NCI-H524 treated with DMSO at 0.1 percent for 48 hours (cell line): ENCODE results near the gene HIPK1.

ENCODE experiments used
- DNase-seq: peaks from one replicate; lab custom pipeline; 2025; lab: John Stamatoyannopoulos, UW

Gene HIPK1

DNA sequence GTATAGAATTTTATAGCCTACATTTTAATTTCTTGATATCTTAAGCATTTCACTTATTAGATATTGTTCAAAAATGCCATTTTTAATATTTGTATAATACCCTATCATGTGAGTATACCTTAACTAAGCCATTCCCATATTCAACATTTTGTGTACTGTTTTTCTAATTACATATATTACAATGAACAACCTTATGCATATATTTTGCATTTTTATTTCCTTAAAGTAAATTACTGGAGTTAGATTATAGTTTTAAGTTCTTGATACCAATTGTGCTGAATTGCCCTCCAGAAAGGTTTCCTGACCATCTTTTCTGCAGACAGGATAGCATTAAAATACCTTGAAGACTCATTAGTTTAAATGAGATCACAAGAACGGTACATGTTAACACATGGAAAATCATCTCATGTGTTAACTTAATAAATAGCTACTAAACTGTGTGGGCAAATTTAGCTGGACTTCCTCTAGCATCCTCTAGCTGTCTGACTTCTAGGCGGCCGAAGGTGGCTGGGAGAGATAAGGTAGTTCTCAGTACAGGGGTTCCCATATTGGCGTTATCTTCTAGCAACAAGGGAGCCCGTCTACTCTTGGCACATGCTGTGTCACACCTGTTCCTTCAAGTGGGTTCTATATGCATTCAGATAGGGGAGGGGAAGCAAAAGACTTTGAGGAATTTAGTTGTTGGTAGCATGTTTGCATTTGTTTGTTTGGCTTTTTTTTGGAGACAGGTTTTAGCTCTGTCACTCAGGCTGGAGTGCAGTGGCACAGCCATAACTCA, 15.0 kb upstream of the HIPK1 start:
- no peak for DNase-seq

GRCh38 chr1:113916974-113917373, 12.2 kb upstream of the HIPK1 start:
- DNase-seq = no peak

GRCh38 chr1:113917400-113918082, 11.6 kb upstream of the HIPK1 start:
- DNase-seq = no peak

DNA sequence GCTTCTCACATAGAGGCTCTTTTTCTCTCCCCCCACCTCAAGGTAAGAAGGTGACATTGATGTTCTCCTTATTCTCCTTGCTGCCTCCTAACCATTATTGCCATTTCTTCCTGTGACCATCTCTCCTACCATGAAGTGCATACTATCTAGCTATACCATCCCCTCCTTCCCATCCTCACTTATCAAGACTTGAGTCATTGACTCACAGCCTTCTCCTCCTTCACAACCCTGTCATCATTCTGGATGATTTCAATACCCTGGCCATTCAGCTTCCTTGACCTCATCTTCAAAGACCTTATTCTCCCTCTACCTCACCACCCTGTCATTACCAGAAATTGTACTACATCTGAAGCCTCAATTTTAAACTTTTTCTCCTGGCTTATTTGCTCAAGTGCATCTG, 10.9 kb upstream of the HIPK1 start:
- DNase-seq = no peak

GRCh38 chr1:113922957-113923356, 6.2 kb upstream of the HIPK1 start:
- no peak for DNase-seq

- no peak for DNase-seq
Observed at GRCh38 chr1:113924473-113924872, 4.7 kb upstream of the HIPK1 start.

GRCh38 chr1:113928187-113928930, 765 bp upstream of the HIPK1 start:
- no peak for DNase-seq

GRCh38 chr1:113929750-113930498, 800 bp downstream of the HIPK1 start:
- DNase-seq = no peak

GRCh38 chr1:113930499-113931161, 1.5 kb downstream of the HIPK1 start:
- DNase-seq = no peak

DNA sequence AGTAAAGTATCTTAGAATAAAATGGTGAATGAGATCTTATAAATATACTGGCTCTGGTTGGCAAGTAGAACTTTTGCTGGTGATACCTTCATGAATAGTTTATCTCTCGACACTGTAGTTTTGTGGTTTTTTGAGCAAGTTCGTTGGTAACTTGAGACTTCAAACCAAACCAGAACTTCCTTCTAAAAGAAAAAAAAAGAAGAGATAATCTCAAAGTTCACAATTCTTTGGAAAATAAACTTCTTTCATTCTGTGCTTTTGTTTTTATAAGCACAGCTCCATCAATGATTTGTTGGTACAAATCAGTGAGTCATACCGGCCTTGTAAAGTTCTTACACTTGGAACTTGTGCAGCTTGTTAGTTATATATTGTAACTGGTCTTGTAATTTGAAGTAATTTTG, 2.3 kb downstream of the HIPK1 start:
- no peak for DNase-seq

GRCh38 chr1:113934006-113934405, 4.9 kb downstream of the HIPK1 start:
- DNase-seq = no peak

GRCh38 chr1:113934511-113935055, 5.5 kb downstream of the HIPK1 start:
- DNase-seq = no peak

- DNase-seq = no peak
Observed at GRCh38 chr1:113935176-113935575, 6.1 kb downstream of the HIPK1 start.

- DNase-seq = no peak
Observed at GRCh38 chr1:113935970-113936369, 6.8 kb downstream of the HIPK1 start.

DNA sequence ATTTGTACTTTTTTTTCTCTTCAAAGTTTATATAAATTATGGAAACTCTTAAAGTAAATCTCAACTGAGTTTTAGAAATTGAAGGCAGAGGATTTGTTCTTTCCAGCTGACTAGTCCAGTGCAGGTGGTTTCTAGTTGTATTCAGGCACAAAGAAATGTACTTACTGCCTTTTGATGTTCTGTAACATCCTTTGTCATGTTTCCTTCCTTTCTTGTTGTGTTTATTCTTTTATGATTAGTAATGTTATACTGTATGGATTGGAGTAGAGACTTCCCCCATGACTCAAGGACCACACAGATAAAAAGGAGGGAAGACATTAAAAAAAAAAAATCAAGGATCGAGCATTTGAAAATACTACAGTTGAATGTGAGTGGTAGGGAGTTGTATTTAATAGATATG, 8.0 kb downstream of the HIPK1 start:
- DNase-seq = no peak

GRCh38 chr1:113938192-113938591, 9.1 kb downstream of the HIPK1 start:
- DNase-seq = no peak

DNA sequence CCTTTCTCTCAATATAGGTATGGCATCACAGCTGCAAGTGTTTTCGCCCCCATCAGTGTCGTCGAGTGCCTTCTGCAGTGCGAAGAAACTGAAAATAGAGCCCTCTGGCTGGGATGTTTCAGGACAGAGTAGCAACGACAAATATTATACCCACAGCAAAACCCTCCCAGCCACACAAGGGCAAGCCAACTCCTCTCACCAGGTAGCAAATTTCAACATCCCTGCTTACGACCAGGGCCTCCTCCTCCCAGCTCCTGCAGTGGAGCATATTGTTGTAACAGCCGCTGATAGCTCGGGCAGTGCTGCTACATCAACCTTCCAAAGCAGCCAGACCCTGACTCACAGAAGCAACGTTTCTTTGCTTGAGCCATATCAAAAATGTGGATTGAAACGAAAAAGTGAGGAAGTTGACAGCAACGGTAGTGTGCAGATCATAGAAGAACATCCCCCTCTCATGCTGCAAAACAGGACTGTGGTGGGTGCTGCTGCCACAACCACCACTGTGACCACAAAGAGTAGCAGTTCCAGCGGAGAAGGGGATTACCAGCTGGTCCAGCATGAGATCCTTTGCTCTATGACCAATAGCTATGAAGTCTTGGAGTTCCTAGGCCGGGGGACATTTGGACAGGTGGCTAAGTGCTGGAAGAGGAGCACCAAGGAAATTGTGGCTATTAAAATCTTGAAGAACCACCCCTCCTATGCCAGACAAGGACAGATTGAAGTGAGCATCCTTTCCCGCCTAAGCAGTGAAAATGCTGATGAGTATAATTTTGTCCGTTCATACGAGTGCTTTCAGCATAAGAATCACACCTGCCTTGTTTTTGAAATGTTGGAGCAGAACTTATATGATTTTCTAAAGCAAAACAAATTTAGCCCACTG, 11.5 kb downstream of the HIPK1 start:
- no peak for DNase-seq

DNA sequence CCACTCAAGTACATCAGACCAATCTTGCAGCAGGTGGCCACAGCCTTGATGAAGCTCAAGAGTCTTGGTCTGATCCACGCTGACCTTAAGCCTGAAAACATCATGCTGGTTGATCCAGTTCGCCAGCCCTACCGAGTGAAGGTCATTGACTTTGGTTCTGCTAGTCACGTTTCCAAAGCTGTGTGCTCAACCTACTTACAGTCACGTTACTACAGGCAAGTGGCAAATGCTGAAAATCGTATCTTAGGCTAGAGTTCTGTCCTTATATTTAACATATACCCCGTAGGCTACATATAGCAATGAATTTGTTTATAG, 12.1 kb downstream of the HIPK1 start:
- no peak for DNase-seq

- DNase-seq = no peak
Observed at GRCh38 chr1:113942527-113942926, 13.4 kb downstream of the HIPK1 start.

DNA sequence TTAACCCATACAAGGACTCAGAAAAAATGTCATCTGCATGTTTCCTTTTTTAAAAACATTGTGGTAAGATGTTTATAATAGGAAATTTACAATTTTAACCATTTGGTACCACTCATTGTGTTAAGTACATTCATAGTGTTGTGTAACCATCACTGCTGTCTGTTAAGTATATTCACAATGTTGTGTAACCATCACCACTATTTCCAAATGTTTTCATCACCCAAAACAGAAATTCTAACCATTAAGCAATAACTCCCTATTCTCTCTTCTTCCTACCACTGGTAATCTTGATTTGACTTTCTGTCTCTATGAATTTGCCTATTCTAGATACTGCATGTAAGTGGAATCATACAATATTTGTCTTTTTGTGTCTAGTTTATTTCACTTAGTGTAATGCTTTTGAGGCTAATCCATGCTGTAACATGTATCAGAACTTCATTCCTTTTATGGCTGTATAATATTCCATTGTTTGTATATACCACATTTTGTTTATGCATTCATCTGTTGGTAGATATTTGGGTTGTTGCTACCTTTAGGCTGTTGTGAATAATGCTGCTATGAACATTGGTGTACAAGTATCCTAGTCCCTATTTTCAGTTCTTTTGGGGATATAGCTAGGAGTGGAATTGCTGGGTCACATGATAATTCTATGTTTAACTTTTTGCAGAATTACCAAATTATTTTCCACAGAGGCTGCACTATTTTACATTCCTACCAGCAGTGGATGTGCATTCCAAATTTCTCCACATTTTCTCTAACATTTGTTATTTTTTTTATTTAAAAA, 14.1 kb downstream of the HIPK1 start:
- DNase-seq = no peak
